Transverse colon (tissue), 4 donors: Measurements from ENCODE around the gene GRIN2A. TPM values are rescaled to one million over a fixed set of nuclear protein-coding genes. Genes with fewer than 3 reads are reported as not detected.
A peak's percentile ranks its signal among the peaks of the same experiment; 100 is the strongest.

Experiments used
- DNase-seq: peaks from one replicate; pipeline ENCODE4 v3.0.0-alpha.2; 2019
- H3K27ac ChIP-seq, 4 donors: fragments of 200-600 bp; sonication (generic); 2 replicates each; pipeline ENCODE4 v1.5.1; 2016 to 2018; ENCODE audit warnings: inconsistent platforms in 4 of 4
- H3K27me3 ChIP-seq: fragments of 200-600 bp; sonication (generic); 2 replicates; pipeline ENCODE4 v1.5.1; 2017; ENCODE audit warnings: inconsistent platforms
- H3K36me3 ChIP-seq, 4 donors: fragments of 200-600 bp; sonication (generic); 2 replicates each; pipeline ENCODE4 v1.5.1; 2017 to 2019; ENCODE audit warnings: inconsistent platforms in 4 of 4
- H3K4me1 ChIP-seq, 4 donors: fragments of 200-600 bp; sonication (generic); 2 replicates each; pipeline ENCODE4 v1.5.1; 2017 to 2020; ENCODE audit warnings: inconsistent platforms in 4 of 4
- H3K4me3 ChIP-seq, 4 donors: fragments of 200-600 bp; sonication (generic); 1 replicate in 1 of 4; 2 replicates in 3 of 4; pipeline versions ENCODE4 v1.5.1 to v1.6.1; 2017 to 2019; ENCODE audit warnings: inconsistent platforms in 4 of 4
- H3K9me3 ChIP-seq, 2 donors: fragments of 200-600 bp; sonication (generic); 2 replicates each; pipeline ENCODE4 v1.5.1; 2017 to 2019; ENCODE audit warnings: inconsistent platforms in 2 of 2
- EP300 ChIP-seq: sonication (generic); formaldehyde crosslinking; IDR thresholded peaks from one replicate; pipeline ENCODE4 v1.6.1; 2017; ENCODE audit warnings: antibody characterized with exemption, low read depth
- POLR2A ChIP-seq: fragments of 450-650 bp; IDR thresholded peaks from one replicate; pipeline ENCODE4 v1.6.1; 2016; ENCODE audit warnings: antibody characterized with exemption, mild to moderate bottlenecking, moderate library complexity
- POLR2AphosphoS5 ChIP-seq, 3 donors: sonication (generic); formaldehyde crosslinking; IDR thresholded peaks; one replicate each; pipeline ENCODE4 v1.6.1; 2016; ENCODE audit warnings: antibody characterized with exemption in 3 of 3
- WGBS, 2 donors: methylation state at CpG; one replicate each; pipeline ENCODE4 v1.1.5; 2018; ENCODE audit warnings: low coverage in 1 of 2; 5-methylcytosine and 5-hydroxymethylcytosine counted together
- in situ Hi-C, 4 donors: fragments of 200-750 bp; cut with MboI; loops; one replicate each; pipeline versions ENCODE4 v1.15.0 to v1.15.1; 2017; ENCODE audit warnings: low sequenced_read_pairs in 3 of 4, low pct_ligation_motif_present in 1 of 4, low pct_unique_long_range_greater_than_20kb in 1 of 4
- intact Hi-C: fragments of 100-400 bp; cut with DNase I; formaldehyde crosslinking; loops from one replicate; pipeline ENCODE4 v1.15.1; 2023; ENCODE audit warnings: low total_unique reads
- total RNA-seq, 4 donors: library from RNA; depleted of rRNA; stranded (reverse); fragments of >200 nt; gene quantifications; one replicate each; pipeline ENCODE4 v1.1.0, GENCODE V29; 2016
- TF ChIP-seq, protein P1 (sequence below), 5 experiments: fragments of 200-600 bp in 3 of 5; fragments of 450-650 bp in 2 of 5; sonication (generic) in 3 of 5; IDR thresholded peaks; 1 replicate in 2 of 5; 2 replicates in 3 of 5; pipeline ENCODE4 v1.5.1; 2016 to 2017; ENCODE audit warnings: antibody characterized with exemption in 5 of 5, inconsistent platforms in 3 of 5, mild to moderate bottlenecking in 2 of 5, moderate library complexity in 1 of 5

The GRIN2A gene
- total RNA-seq, 4 donors from 2014 or later, result 0.14 to 0.37 (median 0.18) TPM

DNA sequence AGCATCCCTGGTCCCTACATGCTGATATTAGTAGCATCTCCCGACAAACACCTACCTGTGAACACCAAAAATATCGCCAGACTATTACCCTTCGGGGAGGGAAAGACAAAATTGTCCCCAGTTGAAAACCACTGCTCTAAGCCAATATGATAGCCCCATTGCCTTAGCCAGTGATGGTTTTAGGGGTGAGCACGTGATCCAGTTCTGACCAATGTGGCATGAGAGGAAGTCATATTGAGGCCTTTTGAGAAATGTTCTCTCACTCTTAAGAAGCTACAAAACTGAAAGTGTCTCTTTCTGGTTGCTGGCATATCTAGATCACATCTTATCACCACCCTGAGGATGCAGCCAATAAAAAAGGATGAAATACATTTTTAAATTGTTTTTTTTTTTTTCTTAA is 136.3 kb downstream of the GRIN2A start:
- H3K4me1 ChIP-seq, result no peaks in the 10 kb centered on the region
- no peaks in the 10 kb centered on the region for H3K9me3 ChIP-seq
- H3K36me3 ChIP-seq, result no peaks in the 10 kb centered on the region
- TF ChIP-seq POLR2AphosphoS5 (IDR thresholded peaks at IDR 0.05) (no peak), EP300 (no peak), POLR2A (no peak)
- TF ChIP-seq, protein P1, sequence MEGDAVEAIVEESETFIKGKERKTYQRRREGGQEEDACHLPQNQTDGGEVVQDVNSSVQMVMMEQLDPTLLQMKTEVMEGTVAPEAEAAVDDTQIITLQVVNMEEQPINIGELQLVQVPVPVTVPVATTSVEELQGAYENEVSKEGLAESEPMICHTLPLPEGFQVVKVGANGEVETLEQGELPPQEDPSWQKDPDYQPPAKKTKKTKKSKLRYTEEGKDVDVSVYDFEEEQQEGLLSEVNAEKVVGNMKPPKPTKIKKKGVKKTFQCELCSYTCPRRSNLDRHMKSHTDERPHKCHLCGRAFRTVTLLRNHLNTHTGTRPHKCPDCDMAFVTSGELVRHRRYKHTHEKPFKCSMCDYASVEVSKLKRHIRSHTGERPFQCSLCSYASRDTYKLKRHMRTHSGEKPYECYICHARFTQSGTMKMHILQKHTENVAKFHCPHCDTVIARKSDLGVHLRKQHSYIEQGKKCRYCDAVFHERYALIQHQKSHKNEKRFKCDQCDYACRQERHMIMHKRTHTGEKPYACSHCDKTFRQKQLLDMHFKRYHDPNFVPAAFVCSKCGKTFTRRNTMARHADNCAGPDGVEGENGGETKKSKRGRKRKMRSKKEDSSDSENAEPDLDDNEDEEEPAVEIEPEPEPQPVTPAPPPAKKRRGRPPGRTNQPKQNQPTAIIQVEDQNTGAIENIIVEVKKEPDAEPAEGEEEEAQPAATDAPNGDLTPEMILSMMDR (IDR thresholded peaks at IDR 0.05), result no peak
- no peaks in the 10 kb centered on the region for H3K27me3 ChIP-seq
- WGBS, 2 donors, result 60 to 86% methylated on average over 1 to 4 of the region's 4 CpGs
- DNase-seq, result no peak
- H3K27ac ChIP-seq, result no peak overlapping the region
- H3K4me3 ChIP-seq, result no peak overlapping the region
- intact Hi-C loops (no loop called here), in situ Hi-C loops (no loop called here)

DNA sequence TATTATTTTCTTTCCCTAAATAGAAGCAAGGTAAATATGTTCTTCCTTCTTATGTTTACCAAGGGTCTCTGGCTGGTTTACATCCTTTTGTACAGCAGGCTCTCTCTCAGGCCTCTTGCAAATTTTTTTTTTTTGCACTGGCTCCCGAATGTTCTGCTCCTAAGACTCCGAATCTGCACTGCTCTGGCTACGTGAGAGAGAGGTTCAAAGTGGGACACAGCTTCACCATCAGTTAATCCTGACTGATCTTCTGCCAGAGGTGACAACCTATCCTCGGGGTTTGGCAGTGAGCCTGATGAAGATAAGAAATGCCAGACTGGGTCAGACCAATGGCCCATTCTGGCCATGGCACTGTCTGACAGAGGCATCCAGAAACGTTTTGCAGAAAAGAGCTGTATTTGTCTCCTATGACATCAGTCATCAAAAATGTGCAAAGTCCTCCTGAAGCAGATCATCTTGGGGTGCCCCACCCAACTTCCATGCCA is 136.9 kb downstream of the GRIN2A start:
- intact Hi-C loops, result no loop called here
- Histone ChIP-seq H3K9me3 (no peaks in the 10 kb centered on the region), H3K36me3 (no peaks in the 10 kb centered on the region), H3K27ac (no peak overlapping the region), H3K4me1 (no peaks in the 10 kb centered on the region), H3K27me3 (no peaks in the 10 kb centered on the region), H3K4me3 (no peak overlapping the region)
- 33 to 59% methylated on average over 4 to 5 of the region's 5 CpGs for WGBS, 2 donors
- TF ChIP-seq POLR2A, result no peak
- TF ChIP-seq, protein P1 (IDR thresholded peaks at IDR 0.05), result no peak
- TF ChIP-seq EP300, result no peak
- TF ChIP-seq POLR2AphosphoS5 (IDR thresholded peaks at IDR 0.05), result no peak
- no peak for DNase-seq
- in situ Hi-C loops, result no loop called here

DNA sequence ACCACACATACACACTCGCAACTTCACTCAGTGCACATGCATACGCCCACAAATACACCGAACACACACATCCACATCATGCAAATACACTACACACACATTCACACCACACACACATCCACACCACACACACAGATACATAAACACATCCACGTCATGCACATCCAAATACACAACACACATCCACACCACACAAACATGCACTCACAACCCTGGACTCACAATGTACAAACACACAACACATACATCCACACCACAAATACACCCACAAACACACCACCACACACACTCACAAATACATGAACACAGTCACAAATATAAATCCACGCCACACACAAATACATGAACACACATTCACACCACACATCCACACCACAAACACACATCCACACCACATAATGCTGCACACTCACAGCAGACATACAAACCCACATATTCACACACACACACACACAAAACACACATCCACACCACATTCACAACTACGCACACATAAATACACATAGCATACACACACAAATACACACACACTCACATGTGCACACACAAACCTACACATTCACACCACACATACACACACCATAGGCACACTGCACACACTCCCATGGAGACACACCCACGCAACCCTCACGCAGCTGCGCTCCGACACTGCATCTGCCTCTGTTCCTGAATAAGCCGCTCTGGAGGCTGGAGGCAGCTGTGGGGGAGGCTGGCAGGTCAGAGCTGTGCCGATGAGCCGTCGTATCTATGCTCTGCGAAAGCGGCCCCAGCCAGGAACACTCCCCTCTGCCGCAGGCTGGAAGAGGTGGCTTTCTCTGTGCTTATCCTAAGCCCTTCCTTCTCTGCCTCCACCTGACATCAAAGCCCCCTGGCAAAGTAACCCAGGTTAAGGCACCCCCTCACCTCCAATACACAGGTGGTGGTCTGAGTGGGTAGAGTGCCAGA is 141.8 kb downstream of the GRIN2A start:
- Histone ChIP-seq H3K4me3 (no peak overlapping the region), H3K9me3 (no peaks in the 10 kb centered on the region), H3K4me1 (no peaks in the 10 kb centered on the region), H3K36me3 (no peaks in the 10 kb centered on the region), H3K27me3 (no peaks in the 10 kb centered on the region), H3K27ac (no peak overlapping the region)
- TF ChIP-seq POLR2AphosphoS5 (IDR thresholded peaks at IDR 0.05) (no peak), POLR2A (no peak), EP300 (no peak)
- TF ChIP-seq, protein P1 (IDR thresholded peaks at IDR 0.05), result no peak
- in situ Hi-C loops (no loop called here), intact Hi-C loops (no loop called here)
- WGBS, 2 donors, result 73 to 79% methylated on average over 6 to 17 of the region's 17 CpGs
- no peak for DNase-seq

DNA sequence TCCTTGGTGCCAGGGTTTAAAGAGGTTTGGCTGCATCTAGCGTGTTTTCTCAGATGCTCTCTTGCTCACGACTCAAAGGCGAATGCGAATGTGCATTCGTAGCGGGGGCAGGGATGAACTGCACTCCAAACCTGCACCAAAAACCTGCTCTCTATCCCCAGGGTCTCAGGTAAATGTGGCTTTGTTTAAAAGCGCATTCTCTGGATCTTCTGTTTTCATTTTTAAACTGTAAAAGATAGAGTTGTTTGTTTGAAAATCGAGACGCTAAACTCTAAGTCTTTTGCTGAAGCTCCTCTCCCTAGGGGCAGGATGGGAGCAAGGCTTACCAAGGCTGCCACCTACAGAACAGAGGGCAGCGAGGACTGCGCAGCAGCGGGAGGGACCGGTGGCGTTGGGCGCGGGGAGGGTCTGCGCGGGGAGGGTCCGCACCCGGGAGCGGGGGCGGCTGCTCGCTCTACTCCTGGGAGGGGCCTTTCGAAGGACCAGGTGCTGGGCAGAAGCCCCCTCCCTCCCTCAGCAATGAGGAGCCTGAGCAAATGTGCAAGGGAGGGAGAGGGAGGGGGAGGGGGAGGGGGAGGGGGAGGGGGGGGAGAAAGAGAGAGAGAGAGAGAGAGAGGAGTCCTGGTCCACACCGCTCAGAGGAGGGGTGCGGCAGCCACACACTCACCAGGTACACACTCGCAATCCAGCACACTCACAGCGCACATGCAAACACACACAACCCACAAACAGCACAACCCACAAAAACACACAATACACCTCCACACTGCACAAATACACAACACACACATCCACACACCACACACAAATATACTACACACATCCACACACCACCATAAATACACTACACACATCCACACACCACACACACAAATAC is 142.8 kb downstream of the GRIN2A start:
- H3K27ac ChIP-seq, result no peak overlapping the region
- no peaks in the 10 kb centered on the region for H3K36me3 ChIP-seq
- in situ Hi-C loops, result no loop called here
- intact Hi-C loops, result no loop called here
- no peak for TF ChIP-seq POLR2A
- TF ChIP-seq, protein P1 (IDR thresholded peaks at IDR 0.05), result peak in 3 of 5 experiments; percentile 9 to 19 (median 15)
- WGBS, 2 donors, result 22% methylated on average over 26 of the region's 28 CpGs; no CpG with 5 or more reads in 1 of the 2 donors
- H3K4me1 ChIP-seq, result no peaks in the 10 kb centered on the region
- H3K9me3 ChIP-seq, result no peaks in the 10 kb centered on the region
- no peak for DNase-seq
- no peaks in the 10 kb centered on the region for H3K27me3 ChIP-seq
- H3K4me3 ChIP-seq, result peak overlapping the region in 1 of 4 donors; percentile 16
